GM20431 (cell line): ENCODE measurements around the gene IFNK.
"Not testable (repeated sequence)": the region's sequence is repeated elsewhere in the genome, so short reads cannot be mapped to it uniquely, and the experiment has no call there.

Experiments
- in situ Hi-C: fragments of 300-500 bp; cut with MseI, MboI; formaldehyde crosslinking; loops from one replicate; pipeline ENCODE4 v1.15.0; 2020; ENCODE audit warnings: low sequenced_read_pairs; ENCODE audit not compliant: unreplicated experiment

IFNK gene

GRCh38 chr9:27524236-27524635 is at the start of gene IFNK:
TSS of gene IFNK (plus strand) at chr9:27524290. CDS start at chr9:27524337, 47 bp downstream.
- in situ Hi-C loops, result loop anchor here (10.0 kb wide), 1 partner anchor 189 kb away; no protein-coding TSS in a partner anchor

- in situ Hi-C loops, result no loop called here
These were observed 49.8 kb upstream of the IFNK start for GRCh38 chr9:27474305-27474704.

GRCh38 chr9:27475057-27475595 is 49.0 kb upstream of the IFNK start:
- in situ Hi-C loops, result no loop called here

- in situ Hi-C loops, result no loop called here
These were observed 47.1 kb upstream of the IFNK start for GRCh38 chr9:27476870-27477515.

GRCh38 chr9:27478322-27478721 is 45.8 kb upstream of the IFNK start:
- in situ Hi-C loops, result no loop called here

- in situ Hi-C loops, result no loop called here
These were observed 41.4 kb upstream of the IFNK start for GRCh38 chr9:27482709-27483108.

- in situ Hi-C loops, result no loop called here
These were observed 40.5 kb upstream of the IFNK start for GRCh38 chr9:27483576-27483975.

- in situ Hi-C loops, result no loop called here
These were observed 38.9 kb upstream of the IFNK start for GRCh38 chr9:27485158-27485557.

GRCh38 chr9:27487128-27487640 is 36.9 kb upstream of the IFNK start:
- in situ Hi-C loops, result no loop called here

- in situ Hi-C loops, result no loop called here
These were observed 36.2 kb upstream of the IFNK start for GRCh38 chr9:27487927-27488326.

- in situ Hi-C loops, result no loop called here
These were observed 34.8 kb upstream of the IFNK start for GRCh38 chr9:27489087-27489876.

- in situ Hi-C loops, result no loop called here
These were observed 32.9 kb upstream of the IFNK start for GRCh38 chr9:27491154-27491553.

GRCh38 chr9:27495480-27496134 is 28.5 kb upstream of the IFNK start:
- in situ Hi-C loops, result no loop called here

- in situ Hi-C loops, result no loop called here
These were observed 28.0 kb upstream of the IFNK start for GRCh38 chr9:27496135-27496504.

- in situ Hi-C loops, result no loop called here
These were observed 26.1 kb upstream of the IFNK start for GRCh38 chr9:27497883-27498417.

- in situ Hi-C loops, result no loop called here
These were observed 24.6 kb upstream of the IFNK start for GRCh38 chr9:27499451-27499850.

GRCh38 chr9:27500902-27501301 is 23.2 kb upstream of the IFNK start:
- in situ Hi-C loops, result not testable (repeated sequence)

GRCh38 chr9:27503623-27504022 is 20.5 kb upstream of the IFNK start:
- in situ Hi-C loops, result no loop called here

- in situ Hi-C loops, result no loop called here
These were observed 19.8 kb upstream of the IFNK start for GRCh38 chr9:27504259-27504658.

GRCh38 chr9:27505744-27506161 is 18.3 kb upstream of the IFNK start:
- in situ Hi-C loops, result no loop called here
